Heart left ventricle (tissue), 16 donors: Measurements from ENCODE around the gene ARV1. TPM values are rescaled to one million over a fixed set of nuclear protein-coding genes. Genes with fewer than 3 reads are reported as not detected.
A peak's percentile ranks its signal among the peaks of the same experiment; 100 is the strongest.

Experiments used
- ATAC-seq, 4 donors: fragments of 200-7000 bp; cut with Tn5 transposase; one replicate each; pipeline ENCODE4 v1.9.1; 2020 to 2022; ENCODE audit warnings: moderate library complexity in 4 of 4, mild to moderate bottlenecking in 3 of 4, moderate number of reproducible peaks in 1 of 4
- DNase-seq, 5 donors: peaks; one replicate each; pipeline ENCODE4 v3.0.0-alpha.2; 2020
- H3K27ac ChIP-seq, 12 donors: fragments of 200-600 bp; sonication (generic) in 4 of 12; one replicate each; pipeline versions ENCODE4 v1.5.0 to v1.8.0; 2016 to 2022; ENCODE audit warnings: mild to moderate bottlenecking in 2 of 12
- H3K27me3 ChIP-seq, 9 donors: fragments of 200-600 bp; sonication (generic) in 2 of 9; one replicate each; pipeline versions ENCODE4 v1.5.1 to v1.8.0; 2016 to 2022; ENCODE audit warnings: mild to moderate bottlenecking in 3 of 9
- H3K36me3 ChIP-seq, 9 donors: fragments of 200-600 bp; sonication (generic) in 2 of 9; one replicate each; pipeline versions ENCODE4 v1.5.0 to v1.8.0; 2018 to 2022; ENCODE audit warnings: mild to moderate bottlenecking in 2 of 9
- H3K4me1 ChIP-seq, 12 donors: fragments of 200-600 bp; sonication (generic) in 4 of 12; one replicate each; pipeline versions ENCODE4 v1.5.0 to v1.8.0; 2016 to 2022; ENCODE audit warnings: mild to moderate bottlenecking in 3 of 12
- H3K4me3 ChIP-seq, 12 donors: fragments of 200-600 bp; sonication (generic) in 4 of 12; one replicate each; pipeline versions ENCODE4 v1.5.0 to v1.8.0; 2017 to 2022; ENCODE audit warnings: mild to moderate bottlenecking in 9 of 12, moderate library complexity in 4 of 12
- H3K9me3 ChIP-seq, 12 donors: fragments of 200-600 bp; sonication (generic) in 4 of 12; one replicate each; pipeline versions ENCODE4 v1.5.0 to v1.8.0; 2016 to 2022; ENCODE audit warnings: mild to moderate bottlenecking in 1 of 12
- POLR2A ChIP-seq, 2 donors: fragments of 450-650 bp; IDR thresholded peaks; one replicate each; pipeline ENCODE4 v1.6.1; 2017; ENCODE audit warnings: antibody characterized with exemption in 2 of 2, mild to moderate bottlenecking in 2 of 2, moderate library complexity in 2 of 2
- WGBS, 4 donors: extraction: QIAGEN DNeasy Blood & Tissue Kit in 2 of 4; methylation state at CpG; one replicate each; pipeline versions ENCODE4 v1.1.5 to v1.1.7; 2013 to 2018; 5-methylcytosine and 5-hydroxymethylcytosine counted together
- intact Hi-C, 10 donors: fragments of 100-400 bp; cut with DNase I; formaldehyde crosslinking; loops; one replicate each; pipeline versions ENCODE4 v1.11.1 to v1.14.2; 2022
- polyA plus RNA-seq, 2 donors: library from polyadenylated mRNA; stranded (reverse); fragments of 200-250 nt; gene quantifications; one replicate each; pipeline ENCODE4 v1.2.3, GENCODE V29; 2013
- total RNA-seq, 9 donors: library from RNA; depleted of rRNA in 2 of 9; stranded (reverse); fragments of >200 nt in 2 of 9; fragmentation: NEBNext Ultra II Directional in 3 of 9; extraction: Animal tissue kit (Norgen Biotek cat#: 25700) in 3 of 9; gene quantifications; one replicate each; pipeline versions ENCODE4 v1.1.0 to v1.2.4, GENCODE V29; 2016 to 2023
- TF ChIP-seq, protein P1 (sequence below), 12 donors: fragments of 200-600 bp; sonication (generic) in 4 of 12; IDR thresholded peaks; one replicate each; pipeline versions ENCODE4 v1.5.0 to v1.8.0; 2018 to 2022; ENCODE audit warnings: antibody characterized with exemption in 12 of 12, mild to moderate bottlenecking in 5 of 12
- donor health status: ischemic (EF 13 %, LVEDD 7.1; RV severe dilation, severe dysfunction).
- donor health status: healthy with polysubstance abuse.
- donor health status: DM: no; HTN: yes; CAD: no.
- donor health status: DM: no; HTN: no; CAD: no.
- donor health status: ischemic (EF 25% LVEDD 6.9; RV normal size, moderate dysfunction).
- donor health status: ischemic (EF 25% LVEDD 5.7; RV mildly dilated, moderate dysfunction).
- donor health status: healthy.
- donor health status: DM: yes; HTN: yes; CAD: no.
- donor health status: ischemic (EF 35%, LVEDD 5.7; RV mildly dilated, moderate dysfunction).
- donor health status: nonischemic (EF 11% LVEDD 7.7; RV severe dilation, severe dysfunction).
- donor health status: DM: yes; HTN: yes; CAD: no.
- donor health status: PGD.
- donor health status: ischemic (EF 29% LVEDD 5.4; RV normal size, mild dysfunction).
- donor health status: nonischemic (EF 23%, LVEDD 6.1; RV moderate dilation, normal function).

ARV1 gene
- total and polyA plus RNA-seq, 11 donors: 16.3 to 49.7 (median 23.0) TPM

DNA sequence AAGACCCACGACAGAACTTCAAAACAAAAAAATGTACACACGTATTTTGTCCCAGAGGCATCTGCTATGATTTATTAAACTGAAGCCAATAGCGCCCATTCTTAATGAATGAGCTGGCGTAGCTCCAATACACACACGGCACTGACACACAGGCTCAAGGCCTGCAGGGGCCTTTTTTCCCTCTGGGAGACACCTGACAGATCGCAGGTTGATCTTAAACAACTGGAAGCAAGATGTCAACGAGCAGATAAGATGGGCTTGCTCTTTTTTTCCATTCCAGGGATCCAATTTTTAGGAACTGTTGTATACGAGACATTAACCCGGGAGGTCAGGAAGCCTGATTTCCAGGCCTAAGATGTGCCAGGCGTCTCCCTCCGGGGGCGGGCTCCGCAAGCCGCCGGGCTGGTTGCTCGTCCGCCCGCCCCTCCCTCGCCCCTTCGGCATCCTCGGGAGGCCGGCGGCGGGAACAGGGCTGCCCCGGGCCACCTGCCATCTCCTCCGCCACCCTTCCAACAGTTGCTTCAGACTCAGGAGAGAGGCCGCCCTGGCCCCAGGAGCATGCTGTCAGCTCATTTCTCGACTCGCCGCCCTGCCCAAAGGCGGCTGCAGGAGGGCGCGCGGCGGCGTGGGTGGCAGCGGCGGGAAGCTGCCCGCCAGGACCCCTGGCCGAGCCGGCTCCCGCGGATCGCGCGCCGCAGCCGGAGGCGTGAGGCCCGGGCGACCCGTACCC is 968 bp upstream of the ARV1 start:
- Histone ChIP-seq H3K36me3 (peaks cover 0 to 29% (median 9%) of the 10 kb centered on the region in 9 donors), H3K27me3 (no peaks in the 10 kb centered on the region), H3K9me3 (no peaks in the 10 kb centered on the region), H3K4me1 (peaks cover 0 to 48% (median 21%) of the 10 kb centered on the region in 12 donors), H3K4me3 (peak overlapping the region; percentile 40 to 92 (median 80)), H3K27ac (peak overlapping the region; percentile 71 to 88 (median 80))
- intact Hi-C loops: loop anchor here in 3 of 10 donors (5.0 to 10.0 kb wide), 3 partner anchors 61 to 111 kb away; partner anchors contain the start of gene C1orf198 (in 1 of the 3)
- 2 to 12% (median 4%) methylated on average over 11 to 52 of the region's 52 CpGs for WGBS, 4 donors
- TF ChIP-seq POLR2A (IDR thresholded peaks at IDR 0.05): no peak
- TF ChIP-seq, protein P1, sequence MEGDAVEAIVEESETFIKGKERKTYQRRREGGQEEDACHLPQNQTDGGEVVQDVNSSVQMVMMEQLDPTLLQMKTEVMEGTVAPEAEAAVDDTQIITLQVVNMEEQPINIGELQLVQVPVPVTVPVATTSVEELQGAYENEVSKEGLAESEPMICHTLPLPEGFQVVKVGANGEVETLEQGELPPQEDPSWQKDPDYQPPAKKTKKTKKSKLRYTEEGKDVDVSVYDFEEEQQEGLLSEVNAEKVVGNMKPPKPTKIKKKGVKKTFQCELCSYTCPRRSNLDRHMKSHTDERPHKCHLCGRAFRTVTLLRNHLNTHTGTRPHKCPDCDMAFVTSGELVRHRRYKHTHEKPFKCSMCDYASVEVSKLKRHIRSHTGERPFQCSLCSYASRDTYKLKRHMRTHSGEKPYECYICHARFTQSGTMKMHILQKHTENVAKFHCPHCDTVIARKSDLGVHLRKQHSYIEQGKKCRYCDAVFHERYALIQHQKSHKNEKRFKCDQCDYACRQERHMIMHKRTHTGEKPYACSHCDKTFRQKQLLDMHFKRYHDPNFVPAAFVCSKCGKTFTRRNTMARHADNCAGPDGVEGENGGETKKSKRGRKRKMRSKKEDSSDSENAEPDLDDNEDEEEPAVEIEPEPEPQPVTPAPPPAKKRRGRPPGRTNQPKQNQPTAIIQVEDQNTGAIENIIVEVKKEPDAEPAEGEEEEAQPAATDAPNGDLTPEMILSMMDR (IDR thresholded peaks at IDR 0.05): no peak
- DNase-seq (peak; percentile 27 to 67 (median 50)), ATAC-seq (peak in 1 of 4 donors; percentile 4)

DNA sequence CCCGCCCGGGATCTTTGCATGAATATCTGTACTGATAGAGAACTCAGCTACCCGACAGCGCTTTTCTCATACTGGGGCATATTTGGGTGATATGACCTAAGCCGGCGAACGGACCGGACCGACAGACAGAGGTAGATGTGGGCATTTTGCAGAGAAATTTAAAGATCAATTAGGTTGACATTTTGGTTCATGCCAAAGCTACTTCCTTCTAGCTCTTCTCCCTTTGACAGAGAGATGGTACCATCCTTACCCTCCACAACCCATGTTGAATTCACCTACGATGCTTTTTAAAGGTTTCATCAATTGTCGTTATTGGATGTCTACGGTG is 459 bp downstream of the ARV1 start:
- H3K36me3 ChIP-seq: peaks cover 0 to 32% (median 9%) of the 10 kb centered on the region in 9 donors
- ATAC-seq (no peak), DNase-seq (no peak)
- no peaks in the 10 kb centered on the region for H3K27me3 ChIP-seq
- TF ChIP-seq POLR2A (IDR thresholded peaks at IDR 0.05): no peak
- TF ChIP-seq, protein P1 (IDR thresholded peaks at IDR 0.05): no peak
- intact Hi-C loops: loop anchor here in 3 of 10 donors (1.0 to 10.0 kb wide), 4 partner anchors 62 to 232 kb away; partner anchors contain the start of gene C1orf198 (in 1 of the 3)
- H3K4me3 ChIP-seq: peak overlapping the region; percentile 40 to 92 (median 80)
- H3K9me3 ChIP-seq: no peaks in the 10 kb centered on the region
- peaks cover 0 to 41% (median 20%) of the 10 kb centered on the region in 12 donors for H3K4me1 ChIP-seq
- H3K27ac ChIP-seq: peak overlapping the region in 11 of 12 donors; percentile 55 to 88 (median 79)
- WGBS, 4 donors: 5 to 10% (median 8%) methylated on average over 12 of the region's 12 CpGs

DNA sequence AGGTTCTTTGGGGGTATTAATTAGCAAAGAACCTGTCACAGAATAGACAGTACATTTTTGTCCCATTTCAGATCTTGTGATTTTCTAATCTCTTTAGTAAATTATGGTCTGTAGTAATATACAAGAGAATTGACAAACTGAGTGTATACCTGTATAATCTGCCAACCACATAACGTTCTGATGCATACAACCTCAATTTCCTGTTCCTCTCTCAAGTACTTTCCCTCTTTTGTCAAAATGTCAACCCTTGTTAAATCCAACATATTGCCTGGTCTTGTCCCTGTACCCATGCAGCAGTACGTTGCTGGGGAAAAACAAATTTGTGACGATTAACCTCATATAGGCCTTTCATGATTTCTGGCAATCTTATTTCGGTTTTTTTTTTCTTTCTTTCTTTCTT is 1.1 kb downstream of the ARV1 start:
- Histone ChIP-seq H3K4me3 (peak overlapping the region in 9 of 12 donors; percentile 55 to 90 (median 81)), H3K4me1 (peaks cover 0 to 41% (median 20%) of the 10 kb centered on the region in 12 donors), H3K27ac (peak overlapping the region in 1 of 12 donors; percentile 88), H3K36me3 (peaks cover 0 to 32% (median 9%) of the 10 kb centered on the region in 9 donors), H3K9me3 (no peaks in the 10 kb centered on the region), H3K27me3 (no peaks in the 10 kb centered on the region)
- no peak for TF ChIP-seq POLR2A (IDR thresholded peaks at IDR 0.05)
- TF ChIP-seq, protein P1 (IDR thresholded peaks at IDR 0.05): no peak
- DNase-seq: no peak
- intact Hi-C loops: loop anchor here in 4 of 10 donors (1.0 to 10.0 kb wide), 5 partner anchors 63 to 231 kb away; partner anchors contain the start of gene C1orf198 (in 1 of the 4)
- WGBS, 4 donors: 77 to 88% (median 81%) methylated on average over 4 of the region's 4 CpGs
- no peak for ATAC-seq

DNA sequence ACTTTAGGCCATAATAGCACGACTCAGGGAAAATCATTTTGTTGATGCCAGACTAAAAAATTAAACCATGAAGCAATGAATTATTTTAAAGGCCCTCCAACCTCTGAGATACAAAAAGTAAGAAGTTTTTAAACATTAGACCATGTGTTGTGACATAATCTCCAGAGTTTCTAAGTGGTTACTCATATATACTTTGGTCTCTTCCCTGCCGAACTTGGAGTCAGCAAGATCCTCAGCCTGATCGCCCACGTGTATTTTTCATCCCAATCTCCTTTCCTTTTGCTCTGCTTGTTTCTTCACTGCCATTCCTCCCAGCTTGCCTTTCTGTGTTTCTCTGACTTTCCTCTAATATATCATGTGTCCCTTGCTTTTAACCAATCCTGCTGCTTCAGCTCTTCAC is 3.8 kb downstream of the ARV1 start:
- Histone ChIP-seq H3K4me3 (no peak overlapping the region), H3K4me1 (peaks cover 0 to 19% (median 11%) of the 10 kb centered on the region in 12 donors), H3K27ac (no peak overlapping the region), H3K36me3 (peaks cover 0 to 29% (median 4%) of the 10 kb centered on the region in 9 donors), H3K9me3 (no peaks in the 10 kb centered on the region), H3K27me3 (no peaks in the 10 kb centered on the region)
- DNase-seq (no peak), ATAC-seq (no peak)
- TF ChIP-seq, protein P1 (IDR thresholded peaks at IDR 0.05): no peak
- TF ChIP-seq POLR2A (IDR thresholded peaks at IDR 0.05): no peak
- 59 to 95% (median 72%) methylated on average over 4 of the region's 4 CpGs for whole genome bisulfite sequencing, 4 donors
- intact Hi-C loops: loop anchor here in 1 of 10 donors (5.0 kb wide), 1 partner anchor 185 kb away; no protein-coding TSS in a partner anchor
